HG02885 (cell line): ENCODE data around the gene ANGPTL2.
"Not testable (repeated sequence)": the region's sequence is repeated elsewhere in the genome, so short reads cannot be mapped to it uniquely, and the experiment has no call there.

Source experiments
- ATAC-seq: cut with Tn5 transposase; IDR thresholded peaks from one replicate; pipeline ENCODE4 v1.9.1; 2021; ENCODE audit warnings: mild to moderate bottlenecking; ENCODE audit not compliant: unreplicated experiment, poor library complexity

Gene ANGPTL2, protein sequence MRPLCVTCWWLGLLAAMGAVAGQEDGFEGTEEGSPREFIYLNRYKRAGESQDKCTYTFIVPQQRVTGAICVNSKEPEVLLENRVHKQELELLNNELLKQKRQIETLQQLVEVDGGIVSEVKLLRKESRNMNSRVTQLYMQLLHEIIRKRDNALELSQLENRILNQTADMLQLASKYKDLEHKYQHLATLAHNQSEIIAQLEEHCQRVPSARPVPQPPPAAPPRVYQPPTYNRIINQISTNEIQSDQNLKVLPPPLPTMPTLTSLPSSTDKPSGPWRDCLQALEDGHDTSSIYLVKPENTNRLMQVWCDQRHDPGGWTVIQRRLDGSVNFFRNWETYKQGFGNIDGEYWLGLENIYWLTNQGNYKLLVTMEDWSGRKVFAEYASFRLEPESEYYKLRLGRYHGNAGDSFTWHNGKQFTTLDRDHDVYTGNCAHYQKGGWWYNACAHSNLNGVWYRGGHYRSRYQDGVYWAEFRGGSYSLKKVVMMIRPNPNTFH

DNA sequence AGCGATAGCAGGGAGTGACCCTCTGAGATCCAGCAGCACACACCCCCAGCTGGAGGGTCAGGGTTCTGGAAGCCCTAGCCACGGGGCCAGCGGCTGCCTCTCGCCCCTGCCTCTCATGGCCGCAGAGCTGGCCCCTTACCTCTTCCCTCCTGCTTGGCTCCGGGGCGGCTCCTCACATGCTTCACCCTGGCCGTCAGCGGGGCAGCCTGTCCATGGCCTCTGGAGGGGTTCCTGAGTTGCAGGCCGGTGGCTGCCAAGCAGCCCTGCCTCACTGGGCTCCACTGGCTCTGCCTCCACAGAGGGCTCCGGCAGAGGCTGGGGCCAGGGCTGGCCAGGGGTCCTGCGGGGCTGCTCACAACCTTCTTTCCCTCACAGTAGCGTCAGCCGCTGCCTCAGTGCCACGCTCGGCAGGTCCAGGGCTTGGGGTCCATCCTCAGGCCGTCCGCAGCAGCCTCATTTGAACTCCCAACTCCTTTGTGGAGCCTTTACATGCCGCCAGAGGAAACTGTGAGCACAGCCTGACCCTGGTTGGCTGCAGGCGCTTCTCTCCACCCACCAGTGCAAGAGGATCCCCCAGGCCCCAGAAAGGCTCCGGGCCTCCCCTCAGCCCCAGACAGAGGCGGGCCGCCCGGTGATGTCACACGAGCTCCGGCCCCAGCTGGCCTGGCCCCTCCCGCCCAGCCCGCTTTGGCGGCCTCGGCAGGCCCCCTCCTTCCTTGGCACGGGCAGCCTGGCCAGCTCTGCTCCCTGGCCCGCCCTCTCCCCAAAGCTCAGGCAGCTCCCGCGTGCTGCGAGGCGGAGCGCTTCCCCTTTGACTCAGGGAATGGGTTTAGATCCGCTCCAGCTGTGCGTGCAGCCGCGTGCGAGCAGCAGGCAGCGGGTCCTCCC lies at the start of gene ANGPTL2:
ANGPTL2 (minus strand) TSS at position 460 of the 888 bp plus-strand sequence. CDS start 13,904 bp downstream, outside the sequence.
- no peak for ATAC-seq

DNA sequence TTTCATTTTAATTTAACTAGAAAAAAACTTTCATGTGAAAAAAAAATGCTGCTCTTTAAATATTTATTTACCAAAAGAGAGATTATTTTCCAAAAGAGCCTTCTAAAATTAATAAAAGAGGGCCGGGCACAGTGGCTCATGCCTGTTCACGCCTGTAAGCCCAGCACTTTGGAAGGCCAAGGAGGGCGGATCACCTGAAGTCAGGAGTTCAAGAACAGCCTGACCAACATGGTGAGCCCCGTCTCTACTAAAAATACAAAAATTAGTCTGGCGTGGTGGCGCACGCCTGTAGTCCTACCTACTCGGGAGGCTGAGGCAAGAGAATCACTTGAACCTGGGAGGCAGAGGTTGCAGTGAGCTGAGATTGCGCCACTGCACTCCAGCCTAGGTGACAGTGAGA lies 48.9 kb upstream of the ANGPTL2 start:
- ATAC-seq: not testable (repeated sequence)

DNA sequence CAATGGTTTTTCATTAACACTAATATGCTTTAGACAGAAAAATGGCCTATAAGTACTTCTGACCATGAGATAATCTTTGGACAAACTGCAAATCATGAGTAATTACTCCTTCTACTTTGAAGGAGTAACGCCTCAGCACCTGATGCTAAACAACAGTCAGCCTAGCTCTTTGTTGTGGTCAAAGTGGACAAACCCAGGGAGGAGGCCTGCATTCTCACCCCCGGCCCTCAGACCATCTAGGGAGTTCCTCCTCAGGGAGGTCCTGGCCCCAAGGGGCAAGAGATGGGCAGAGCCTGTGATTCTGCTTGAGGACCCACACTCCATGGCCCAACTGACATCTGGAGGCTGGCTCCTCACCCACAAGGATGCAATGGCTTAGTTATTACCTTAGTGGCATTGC lies 48.2 kb upstream of the ANGPTL2 start:
- ATAC-seq: no peak

DNA sequence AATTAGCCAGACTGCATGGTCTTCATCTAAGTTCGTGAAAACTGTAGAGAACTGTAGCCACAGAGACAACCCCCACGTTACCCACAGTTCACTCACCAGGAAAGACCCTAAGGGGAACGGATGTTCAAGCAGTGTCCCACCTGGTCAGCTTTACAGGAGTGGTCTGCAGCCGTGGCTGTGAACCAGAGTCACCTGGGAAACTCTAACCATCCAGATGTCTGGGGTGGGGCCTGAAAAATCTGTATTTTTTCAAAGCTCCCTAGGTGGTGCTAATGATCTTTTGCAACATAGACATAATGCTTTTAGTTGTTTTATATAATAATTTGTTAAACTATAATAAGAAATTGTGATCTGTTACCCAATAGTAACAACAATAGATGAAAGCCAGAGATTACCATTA lies 47.7 kb upstream of the ANGPTL2 start:
- no peak for ATAC-seq

DNA sequence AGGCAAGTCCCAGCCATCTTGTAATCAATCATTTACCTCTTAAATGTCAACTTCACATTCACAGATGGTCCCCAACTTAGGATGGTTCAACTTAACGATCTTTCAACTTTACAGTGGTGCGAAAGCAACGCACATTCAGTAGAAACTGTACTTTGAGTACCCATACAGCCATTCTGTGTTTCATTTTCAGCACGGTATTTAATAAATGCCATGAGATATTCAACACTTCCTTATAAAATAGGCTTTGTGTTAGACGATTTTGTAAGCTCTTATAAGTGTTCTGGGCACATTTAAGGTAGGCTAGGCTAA lies 47.1 kb upstream of the ANGPTL2 start:
- no peak for ATAC-seq

DNA sequence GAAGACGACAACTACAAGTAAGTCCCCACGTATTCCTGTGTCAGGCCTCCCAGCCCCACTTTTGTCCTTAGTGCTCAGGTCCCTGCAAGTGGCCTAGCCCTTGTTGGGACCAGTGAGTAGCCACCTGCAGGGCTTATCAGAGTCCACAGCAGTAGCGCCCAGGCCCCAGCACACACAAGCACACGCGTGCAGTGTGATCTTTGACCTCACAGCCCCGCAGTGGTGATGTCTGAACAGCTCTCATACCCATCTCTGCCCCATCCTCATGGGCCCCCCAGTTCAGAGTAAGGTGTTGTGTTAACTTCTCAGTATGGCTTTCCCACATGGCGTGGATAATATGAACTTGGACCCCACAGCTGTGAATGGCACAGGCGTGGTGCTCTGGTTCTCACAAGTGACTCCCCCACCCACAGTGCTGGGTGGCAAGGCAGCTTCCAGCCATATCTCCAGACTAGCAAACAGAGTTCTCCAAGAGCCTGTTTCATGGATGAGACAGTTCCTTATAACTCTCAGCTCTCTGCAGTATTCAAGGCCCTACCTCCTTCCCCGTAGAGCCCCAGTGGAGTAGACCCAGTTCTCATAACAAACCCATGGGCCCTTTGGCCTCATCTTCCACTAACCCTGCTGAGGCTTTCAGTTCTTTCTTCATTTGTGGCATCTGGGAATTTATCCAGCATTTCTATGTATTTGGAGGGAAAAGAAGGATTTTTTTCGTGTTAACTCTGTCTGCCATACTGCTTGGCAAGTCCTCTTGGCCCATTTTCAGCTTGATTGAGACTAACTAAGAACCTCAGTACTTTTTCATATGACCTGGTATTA lies 46.5 kb upstream of the ANGPTL2 start:
- ATAC-seq: no peak

DNA sequence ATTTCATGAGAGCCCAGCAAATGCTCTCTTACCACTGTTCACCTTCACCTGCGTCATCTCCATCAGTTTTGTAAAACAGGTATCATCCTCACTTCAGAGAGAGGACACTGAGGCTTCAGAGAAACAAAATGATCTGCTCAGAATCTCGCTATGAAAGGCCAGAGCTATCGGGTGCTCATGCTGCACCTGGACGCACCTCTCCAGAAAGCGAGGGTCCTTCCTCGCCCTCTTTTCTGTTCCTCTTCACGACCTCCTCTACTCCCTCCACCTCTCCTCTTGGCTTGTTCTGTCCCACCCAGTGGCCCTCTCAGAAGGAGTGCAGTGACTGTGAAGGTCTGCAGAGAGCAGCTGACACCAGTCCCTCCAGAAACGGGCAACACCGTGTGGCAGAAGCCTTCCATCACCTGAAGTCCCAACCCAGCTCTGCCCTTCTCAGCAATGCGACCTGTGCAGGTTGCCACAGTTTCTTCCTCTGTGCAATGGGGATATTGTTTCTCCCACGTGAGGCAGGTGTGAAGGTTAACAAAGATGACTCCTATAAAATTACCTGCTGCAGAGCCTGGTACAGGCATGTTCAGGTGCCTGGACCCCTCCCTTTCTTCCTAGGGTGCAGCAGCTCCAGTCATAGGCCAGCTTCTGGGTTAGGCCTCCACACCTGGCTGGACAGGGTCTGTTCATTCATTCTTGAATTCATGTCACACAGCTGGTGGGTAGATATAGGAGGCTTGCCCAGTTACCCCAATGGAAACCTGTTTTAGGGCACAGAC lies 45.3 kb upstream of the ANGPTL2 start:
- ATAC-seq: no peak

DNA sequence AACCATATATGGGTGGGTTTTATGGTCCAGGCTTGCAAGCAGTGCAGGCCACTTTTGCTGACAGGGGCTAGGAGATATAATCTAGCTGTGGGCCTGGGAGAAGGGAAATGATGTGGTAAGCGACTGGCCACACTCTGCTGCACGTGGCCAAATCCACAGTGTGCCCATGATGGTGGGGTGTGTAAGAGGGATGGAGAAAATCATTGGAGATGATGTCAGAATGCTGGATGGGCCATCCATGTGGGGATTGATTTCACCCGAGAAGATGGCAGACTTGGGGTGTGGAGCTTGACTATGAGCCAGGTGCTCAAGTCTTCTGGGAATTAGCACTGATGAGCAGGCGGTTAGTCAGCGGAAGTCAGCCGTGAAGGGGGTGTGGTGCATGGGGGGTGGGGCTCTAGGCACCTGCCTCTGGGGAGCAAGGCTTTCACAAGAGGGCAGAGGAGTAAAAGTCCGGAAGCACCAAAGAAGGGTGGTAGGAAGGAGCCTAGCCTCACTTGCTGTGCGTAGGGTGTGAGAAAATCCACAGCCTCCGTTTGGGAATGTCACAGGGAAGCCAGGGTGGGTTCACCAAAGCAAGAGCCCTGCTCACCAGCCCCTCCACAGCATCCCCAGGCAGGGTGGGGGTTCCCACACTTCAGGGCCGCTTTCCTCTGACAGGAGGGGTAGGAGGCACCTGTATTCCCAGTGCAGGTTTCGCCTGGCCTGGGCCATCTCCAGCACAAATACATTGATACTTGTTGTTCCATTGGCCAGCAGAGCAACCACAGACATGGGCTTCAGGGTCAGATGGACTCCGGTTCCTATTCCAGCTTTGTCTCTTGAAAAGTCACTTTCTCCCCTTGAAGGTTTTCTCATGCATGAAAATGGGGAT lies 44.5 kb upstream of the ANGPTL2 start:
- ATAC-seq: peak; percentile 74

DNA sequence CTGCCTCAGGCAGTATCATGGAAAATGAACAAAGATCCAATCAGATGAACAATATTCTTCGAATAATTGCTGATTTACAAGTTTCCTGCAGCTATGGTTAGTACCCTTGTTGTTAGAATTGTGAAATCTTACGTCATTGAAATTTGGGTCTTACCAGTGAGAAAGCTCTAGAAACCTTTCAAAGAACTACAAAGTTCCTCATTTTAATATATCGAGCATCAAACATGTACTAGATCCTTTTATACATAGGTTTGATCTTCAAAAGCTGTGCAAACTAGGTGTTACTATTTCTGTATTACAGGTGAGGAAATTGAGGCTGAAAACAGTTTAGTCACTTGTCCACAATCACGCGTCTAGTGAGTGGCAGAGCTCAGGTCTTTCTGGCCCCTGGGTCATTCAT lies 43.7 kb upstream of the ANGPTL2 start:
- ATAC-seq: no peak

DNA sequence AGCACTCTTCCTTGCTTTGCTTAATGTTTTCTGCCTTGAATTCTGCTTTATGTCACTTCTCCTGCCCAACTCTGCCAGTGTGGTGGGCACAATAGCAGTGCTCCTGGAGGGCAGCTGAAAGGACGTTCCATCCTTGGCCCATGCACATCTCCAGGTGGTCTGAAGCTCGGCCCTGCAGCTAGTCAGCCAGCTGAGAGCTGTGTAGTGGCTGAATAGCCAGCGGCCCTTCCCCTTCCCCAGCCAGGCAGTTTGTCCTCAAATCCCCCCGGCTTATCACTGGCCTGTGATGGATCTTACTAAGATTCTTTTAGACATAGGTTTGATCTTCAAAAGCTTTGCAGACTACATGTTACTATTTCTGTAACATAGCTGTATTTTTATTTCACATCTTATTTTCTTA lies 42.7 kb upstream of the ANGPTL2 start:
- no peak for ATAC-seq

DNA sequence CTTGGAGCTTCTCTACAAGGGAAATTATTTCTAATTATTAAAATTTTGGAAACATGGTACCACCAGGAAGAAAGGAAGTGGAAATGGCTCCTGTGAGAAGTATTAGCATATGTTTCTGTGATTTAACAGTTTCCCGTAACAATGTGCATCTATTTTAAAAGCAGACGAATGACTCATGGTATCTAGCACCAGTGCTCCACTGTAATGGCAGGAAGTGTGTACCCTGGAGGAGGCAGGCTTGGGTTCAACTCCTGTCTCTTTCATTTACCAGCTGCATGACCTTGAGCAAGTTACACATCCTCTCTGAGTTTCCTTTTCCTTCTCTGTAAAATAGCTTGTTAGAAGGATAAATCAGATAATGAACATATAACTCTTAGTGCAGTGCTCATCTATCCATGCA lies 41.0 kb upstream of the ANGPTL2 start:
- no peak for ATAC-seq

DNA sequence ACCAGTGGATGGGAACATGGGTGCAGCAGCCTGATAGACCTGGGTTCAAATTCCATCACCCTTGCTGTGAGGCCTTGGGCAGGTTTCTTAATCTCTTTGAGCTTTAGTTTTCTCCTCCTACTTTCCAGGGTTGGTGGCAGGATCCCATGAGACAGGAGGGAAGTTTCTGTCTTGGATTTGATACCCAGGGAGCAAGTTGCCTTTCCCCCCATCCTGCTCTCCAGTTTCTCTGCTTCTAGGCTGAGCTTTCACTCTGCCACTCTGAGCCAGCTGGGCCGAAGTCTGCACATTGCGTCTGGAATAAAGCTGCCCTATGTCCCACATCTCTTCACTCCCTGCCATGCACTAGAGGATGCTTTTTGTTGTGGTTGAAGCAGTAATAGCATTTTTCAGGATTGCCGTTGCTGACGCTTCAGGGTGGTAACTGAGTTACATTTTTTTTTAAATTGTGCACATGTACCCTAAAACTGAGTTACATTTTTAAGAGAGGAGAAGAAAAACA lies 40.5 kb upstream of the ANGPTL2 start:
- no peak for ATAC-seq

DNA sequence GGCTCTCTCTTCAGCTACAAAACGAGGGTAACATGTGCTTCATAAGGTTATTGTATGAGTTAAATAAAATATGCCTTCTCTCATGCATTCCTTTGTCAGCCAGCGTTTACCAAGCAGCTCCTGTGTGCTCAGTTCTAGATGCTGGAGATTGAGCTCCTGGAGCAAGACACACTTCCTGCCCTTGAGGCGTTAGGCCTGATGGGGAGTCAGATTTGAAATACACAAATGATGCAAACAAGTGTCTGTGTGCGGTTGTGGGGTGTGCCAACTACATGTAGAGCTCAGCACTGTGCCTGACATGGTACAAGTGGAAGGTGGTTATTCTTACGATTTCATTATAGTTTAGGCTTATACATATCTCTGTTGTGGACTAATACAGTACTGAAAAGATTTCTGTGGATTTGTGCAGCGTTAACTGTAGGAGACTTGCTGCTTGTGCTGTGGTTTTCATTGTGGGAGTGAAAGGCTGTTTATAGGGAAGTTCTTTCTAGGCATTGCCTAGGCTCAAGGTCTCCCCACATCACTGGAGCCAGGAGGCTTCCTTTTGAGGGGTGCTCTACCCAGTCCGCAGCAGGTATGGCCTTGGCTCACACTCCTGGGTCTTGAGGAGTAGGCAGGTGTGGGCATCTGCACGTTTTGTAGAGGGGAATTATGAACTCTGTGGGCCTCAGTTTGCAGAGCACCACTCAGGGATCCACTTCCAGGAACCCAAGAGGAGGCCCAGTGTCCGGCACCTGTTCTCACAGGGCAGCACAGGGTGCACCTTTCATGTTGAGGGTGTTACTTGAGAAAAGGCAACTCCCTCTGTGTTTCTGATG lies 39.8 kb upstream of the ANGPTL2 start:
- no peak for ATAC-seq

DNA sequence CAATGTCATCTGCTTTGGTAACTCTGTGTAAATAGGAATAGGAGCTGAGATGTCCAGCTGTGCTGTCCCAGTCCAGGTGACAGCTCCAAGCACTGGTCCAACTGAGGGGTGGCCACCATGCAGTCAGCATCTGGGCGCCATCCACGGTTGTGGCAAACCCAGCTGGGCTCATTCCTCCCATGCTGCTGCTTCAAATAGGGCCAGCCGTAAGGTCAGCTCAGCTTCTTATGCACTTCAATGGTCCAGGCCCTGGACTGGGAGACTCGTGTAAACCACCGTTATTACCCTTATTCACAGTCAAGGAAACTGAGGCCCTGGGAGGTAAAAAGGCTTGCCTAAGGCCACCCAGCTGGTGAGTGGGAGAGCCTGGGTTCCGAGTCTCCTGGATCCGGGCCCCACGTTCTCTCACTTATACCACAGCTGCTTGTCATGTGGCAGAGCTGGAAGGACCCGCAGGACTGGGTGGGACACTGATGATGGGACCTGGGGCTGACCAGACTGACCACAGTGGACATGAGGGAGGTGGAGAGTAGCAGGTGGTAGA lies 38.7 kb upstream of the ANGPTL2 start:
- no peak for ATAC-seq

DNA sequence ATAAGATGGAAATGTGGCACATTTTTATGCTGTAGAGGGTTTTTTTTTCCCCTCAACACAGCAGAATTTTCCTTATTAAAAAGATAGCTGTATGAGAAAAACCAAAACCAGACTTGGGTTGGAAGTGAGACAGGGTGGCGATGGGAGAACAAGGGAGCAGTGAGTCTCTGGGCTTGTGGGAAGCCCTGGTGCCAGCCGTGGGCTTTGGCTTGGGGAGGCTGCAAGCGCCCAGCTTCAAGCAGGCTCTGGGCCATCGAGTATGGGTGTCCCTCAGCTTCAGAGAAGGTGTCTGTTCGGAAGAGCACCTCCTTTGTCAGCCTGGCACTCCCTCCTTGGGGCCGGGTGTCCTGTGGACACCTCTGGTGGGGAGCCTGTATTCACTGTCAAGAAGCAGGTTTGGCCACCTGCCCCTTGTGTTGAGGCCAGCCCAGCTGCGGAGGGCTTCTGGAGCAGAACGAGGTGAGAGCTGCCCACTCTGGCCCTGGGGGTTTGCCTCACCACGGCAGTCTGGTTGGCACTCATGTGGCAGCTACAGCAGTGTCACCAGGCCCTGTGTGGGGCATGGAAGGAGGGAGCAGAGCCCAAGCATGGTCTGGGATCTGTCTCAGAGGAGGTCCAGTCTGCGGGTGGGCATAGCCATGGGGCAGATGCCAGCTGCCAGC lies 37.6 kb upstream of the ANGPTL2 start:
- ATAC-seq: no peak

DNA sequence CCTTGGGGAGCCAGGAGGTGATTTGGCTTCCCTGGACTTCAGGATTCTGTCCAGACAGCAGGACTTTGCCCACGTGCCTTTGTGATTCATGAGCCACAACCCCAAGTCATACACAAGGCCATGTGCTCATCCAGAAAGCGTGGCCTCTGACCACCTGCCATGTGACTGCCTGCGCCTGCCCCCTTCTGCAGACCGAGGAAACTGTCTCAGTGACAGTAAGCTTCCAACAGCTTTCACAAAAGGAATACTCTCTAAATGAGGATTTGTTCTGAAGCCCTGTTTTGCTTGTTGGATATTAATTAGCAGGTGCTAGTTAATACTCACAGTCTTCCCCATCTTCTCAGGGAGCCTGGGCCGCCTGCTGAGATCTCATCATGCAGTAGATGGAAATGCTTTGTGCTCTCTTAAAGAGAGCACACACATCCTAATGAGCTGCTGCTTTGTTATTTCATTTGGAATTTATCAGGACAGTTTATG lies 36.9 kb upstream of the ANGPTL2 start:
- ATAC-seq: no peak

DNA sequence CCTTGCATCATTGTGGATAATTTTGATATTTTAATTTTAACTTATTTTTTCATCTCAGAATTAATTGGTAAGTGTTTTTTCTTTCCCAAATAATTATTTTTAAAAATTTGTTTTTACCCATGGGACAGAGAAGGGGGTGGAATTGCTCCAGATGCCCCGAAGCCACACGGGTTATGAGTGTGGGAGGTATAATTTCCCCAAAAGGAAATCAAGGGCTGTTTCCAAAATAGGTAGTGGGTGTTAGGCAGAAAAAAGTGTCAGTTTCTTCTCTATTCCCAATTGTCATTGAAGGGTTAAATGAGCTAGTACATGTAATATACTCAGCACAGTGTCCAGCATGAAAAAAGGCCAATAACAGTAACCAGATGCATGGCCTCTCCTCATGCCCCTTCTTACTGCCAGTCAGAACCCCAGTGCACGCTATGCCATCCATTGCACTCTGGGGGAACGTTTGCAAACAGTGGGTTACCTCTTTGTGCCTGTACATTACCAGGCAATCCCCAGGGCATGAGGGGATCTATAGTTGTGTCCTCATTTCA lies 36.4 kb upstream of the ANGPTL2 start:
- ATAC-seq: no peak
